ENCODE measurements around the gene SRF.
A peak's percentile ranks its signal among the peaks of the same experiment; 100 is the strongest.

The SRF gene

DNA sequence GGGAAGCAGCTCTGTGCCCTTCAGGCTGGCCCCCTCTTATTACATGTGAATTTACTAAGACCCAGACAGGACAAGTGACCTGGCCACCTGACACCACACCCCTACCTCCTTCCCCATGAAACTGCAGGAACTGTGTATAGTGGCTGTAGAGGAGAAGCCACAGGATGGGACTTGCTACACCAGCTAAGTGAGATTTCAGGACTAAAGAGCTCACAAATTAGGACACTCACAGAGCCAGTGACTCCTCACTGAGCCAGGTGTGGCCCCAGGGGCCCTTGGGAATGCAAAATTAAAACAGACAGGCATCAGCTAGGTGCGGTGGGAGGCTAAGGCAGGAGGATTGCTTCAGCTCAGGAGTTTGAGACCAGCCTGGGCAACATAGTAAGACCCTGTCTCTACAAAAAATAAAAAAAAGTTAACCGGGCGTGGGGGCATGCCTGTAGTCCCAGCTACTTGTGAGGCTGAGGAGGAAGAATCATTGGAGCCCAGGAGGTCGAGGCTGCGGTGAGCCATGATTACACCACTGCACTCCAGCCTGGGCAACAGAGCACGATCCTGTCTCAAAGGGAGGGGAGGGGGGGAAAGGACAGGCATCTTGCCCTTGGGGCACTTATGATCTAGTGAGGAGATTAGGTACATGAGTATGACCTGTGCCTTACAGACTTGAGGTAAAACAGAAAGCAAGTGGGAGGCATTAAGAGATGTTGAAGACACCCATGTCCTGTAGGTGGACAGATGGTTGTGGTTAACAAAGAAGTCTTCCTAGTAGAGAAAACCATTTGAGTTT lies 23.2 kb upstream of the SRF start:
- DNase-seq: no peak

DNA sequence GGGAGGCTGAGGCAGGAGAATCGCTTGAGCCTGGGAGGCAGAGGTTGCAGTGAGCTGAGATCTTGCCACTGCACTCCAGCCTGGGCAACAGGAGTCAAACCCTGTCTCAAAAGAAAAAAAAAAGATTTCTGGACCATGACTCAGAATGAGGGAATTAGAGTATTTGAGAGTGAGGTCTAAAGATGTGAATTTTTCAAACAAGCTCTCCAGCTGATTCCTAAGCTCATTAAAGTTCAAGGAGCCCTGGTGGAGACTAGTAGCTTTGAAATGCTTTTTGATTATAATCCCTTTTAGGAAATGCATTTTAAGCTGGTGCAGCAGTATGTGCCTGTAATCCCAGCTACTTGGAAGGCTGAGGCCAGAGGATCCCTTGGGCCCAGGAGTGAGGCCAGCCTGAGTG lies 21.8 kb upstream of the SRF start:
- no peak for DNase-seq

DNA sequence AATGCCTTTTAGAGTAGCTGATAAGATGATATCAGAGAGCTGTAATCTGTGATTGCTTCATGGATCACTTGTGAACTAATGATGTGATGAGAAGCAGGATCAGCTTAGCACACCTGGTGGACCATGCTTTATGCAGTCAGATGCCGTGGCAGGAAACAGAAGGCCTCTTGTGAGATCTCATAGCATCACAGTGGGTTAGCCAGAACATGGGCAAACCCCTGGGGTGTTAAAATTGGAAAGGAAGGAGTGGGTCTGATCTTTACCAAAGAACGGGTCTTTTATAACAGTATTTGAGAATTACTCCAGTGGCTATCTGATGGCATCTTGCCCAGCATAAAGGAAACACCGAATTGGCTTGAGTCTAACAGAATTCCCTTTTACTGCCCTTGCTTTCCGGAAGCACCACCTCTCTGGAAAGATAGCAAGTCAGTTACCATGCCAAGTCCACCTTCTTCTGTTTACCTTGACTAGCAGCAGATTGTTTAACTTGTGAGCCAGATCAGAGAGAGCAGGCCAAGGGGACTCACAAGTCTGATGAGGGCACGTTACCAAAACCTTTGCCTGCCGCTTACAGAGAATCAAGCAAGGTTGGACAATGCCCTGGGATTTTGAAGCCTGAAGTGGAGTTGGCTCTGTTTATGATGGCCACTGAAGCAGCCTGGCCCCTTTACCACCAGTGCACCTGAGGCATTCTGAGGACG lies 20.9 kb upstream of the SRF start:
- DNase-seq: no peak

- no peak for DNase-seq
Measured at GRCh38 chr6:43159599-43159998, 11.5 kb upstream of the SRF start.

DNA sequence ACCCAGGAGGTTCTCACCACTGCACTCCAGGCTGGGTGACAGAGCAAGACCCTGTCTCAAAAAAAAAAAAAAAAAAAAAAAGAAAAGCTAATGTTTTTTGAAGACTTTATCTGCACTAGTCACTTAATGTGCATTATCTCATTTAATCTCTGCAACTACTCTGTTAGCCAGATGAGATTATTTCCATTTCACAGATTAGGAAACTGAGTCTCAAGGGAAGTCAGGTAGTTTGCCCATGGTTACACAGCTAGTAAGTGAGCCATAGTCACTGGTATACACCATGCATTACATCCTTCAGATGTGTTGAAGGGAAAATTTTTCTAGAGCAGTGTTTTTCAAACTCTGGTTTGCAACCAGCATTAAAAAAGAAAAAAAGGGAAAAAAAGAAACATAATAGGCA lies 7.2 kb upstream of the SRF start:
- DNase-seq: no peak

DNA sequence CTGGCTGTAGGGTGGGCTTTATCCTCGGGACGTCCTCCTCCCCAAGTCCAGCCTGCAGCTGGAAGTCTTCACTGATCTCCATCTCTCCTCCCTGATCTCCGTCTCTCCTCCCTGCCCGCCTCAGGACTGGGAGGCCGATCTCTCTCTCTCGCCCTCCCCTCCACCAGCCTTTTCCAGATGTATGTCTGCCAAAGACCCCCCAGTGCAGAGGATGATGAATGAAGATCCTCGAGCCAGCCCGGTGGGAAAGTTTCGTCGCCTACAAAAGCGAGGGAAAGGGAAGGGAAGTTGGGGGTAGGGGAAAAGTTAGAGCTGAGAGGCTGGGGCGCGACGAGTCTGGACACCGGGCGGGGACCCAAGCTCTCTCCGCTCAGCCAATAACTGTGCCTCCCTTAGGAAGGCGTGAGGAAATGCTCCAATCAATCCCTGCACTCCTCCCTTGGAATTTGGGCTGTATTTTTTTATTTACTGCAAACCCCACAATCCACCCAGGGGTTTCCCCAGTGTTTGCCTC lies 595 bp upstream of the SRF start:
- no peak for DNase-seq

GRCh38 chr6:43171707-43172103 lies 636 bp downstream of the SRF start:
- no peak for DNase-seq

DNA sequence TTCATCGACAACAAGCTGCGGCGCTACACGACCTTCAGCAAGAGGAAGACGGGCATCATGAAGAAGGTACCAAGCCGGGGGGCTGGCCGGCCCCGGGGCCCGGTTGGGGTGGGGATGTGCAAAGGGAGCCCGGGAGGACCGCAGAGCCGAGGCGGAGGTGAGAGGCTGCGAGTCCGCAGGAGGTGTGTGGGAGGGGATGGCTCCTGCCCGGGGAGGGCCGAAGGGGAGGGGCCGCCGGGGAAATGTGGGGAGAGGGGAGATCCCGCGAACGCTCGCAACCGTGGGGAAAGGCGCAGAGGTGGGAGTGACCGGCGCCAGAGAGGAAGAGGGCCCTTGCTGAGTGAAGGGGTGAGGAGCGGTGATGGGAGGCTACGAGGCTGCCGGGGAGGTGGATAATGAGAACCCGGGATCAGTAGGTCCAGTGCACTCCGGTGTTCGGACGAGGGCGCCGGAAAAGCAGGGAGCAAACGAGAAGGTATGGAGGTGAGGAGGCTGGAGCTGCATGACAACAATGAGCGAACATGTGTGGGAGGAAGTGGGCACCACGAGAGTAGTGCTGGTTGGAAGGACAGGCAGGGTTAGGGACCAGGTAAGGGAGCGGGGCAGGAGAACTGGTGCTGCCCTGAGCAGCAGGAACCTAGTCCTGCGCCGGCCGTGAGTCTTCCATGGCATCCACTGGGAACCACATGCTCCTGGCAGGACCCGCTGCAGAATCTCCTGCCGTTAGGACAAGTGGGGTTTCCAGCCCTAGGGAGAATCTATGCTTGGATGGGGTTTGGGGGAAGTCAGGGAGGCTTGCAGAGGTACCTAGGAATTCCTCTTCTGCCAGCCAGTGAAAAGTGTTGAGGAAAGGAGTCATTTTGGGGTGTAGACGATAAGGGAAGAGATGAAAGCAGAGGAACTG lies 1.3 kb downstream of the SRF start:
- DNase-seq: no peak

DNA sequence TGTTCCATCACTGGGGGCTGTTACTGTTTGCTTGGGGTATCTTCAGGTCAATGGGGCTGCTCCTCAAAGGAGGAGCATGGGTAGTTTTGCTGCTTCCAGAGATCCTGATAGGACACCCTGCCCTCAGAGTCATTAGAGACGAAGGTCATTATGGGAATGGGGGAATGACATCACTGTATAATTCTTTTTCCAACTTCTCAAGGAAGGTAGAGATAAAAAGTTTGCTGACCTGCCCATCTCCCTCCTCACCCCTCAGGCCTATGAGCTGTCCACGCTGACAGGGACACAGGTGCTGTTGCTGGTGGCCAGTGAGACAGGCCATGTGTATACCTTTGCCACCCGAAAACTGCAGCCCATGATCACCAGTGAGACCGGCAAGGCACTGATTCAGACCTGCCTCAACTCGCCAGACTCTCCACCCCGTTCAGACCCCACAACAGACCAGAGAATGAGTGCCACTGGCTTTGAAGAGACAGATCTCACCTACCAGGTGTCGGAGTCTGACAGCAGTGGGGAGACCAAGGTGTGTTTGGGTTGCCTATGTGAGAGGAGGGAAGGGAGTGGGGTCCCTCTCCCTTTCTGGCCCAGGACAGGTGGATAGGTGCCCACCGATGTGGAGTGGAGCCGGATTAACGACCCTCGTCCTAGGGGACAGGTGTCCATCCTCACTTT lies 2.7 kb downstream of the SRF start:
- no peak for DNase-seq

GRCh38 chr6:43174263-43175112 lies 3.4 kb downstream of the SRF start:
- peak; percentile 96 for DNase-seq

DNA sequence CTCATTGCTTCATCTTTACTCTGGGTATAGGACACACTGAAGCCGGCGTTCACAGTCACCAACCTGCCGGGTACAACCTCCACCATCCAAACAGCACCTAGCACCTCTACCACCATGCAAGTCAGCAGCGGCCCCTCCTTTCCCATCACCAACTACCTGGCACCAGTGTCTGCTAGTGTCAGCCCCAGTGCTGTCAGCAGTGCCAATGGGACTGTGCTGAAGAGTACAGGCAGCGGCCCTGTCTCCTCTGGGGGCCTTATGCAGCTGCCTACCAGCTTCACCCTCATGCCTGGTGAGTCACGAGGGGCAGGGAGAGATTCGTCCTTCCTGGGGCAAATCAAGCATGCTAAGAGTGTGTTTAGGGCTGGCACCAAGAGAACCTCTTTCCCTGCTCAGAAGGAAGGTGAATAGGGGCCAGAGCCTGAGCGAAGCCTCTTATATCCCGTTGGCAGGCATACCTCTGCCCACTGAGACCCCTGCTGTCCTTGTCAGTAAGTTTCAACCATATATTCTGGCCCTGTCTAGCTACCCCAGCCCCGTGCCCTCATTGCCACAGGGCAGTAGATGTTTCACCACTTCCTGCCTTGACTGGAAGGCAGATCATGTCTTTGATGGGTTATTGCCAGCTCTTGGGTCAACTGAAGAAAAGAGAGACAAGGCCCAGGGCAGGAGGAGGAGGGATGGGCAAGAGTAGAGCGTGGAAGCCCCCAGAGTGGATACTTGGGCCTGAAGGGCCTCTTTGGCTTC lies 4.8 kb downstream of the SRF start:
- no peak for DNase-seq

DNA sequence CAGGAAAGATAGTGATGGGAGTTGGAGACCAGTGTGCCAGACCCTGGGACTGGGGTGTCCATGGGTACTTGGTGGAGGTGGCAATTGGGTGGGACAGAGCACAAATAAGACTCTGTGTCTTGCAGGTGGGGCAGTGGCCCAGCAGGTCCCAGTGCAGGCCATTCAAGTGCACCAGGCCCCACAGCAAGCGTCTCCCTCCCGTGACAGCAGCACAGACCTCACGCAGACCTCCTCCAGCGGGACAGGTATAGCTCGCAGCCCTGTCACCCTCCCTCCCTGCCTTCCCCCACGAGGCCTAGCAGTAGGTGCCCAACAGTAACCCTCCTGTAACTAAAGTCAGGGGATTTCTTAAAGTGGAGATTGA lies 5.3 kb downstream of the SRF start:
- no peak for DNase-seq

DNA sequence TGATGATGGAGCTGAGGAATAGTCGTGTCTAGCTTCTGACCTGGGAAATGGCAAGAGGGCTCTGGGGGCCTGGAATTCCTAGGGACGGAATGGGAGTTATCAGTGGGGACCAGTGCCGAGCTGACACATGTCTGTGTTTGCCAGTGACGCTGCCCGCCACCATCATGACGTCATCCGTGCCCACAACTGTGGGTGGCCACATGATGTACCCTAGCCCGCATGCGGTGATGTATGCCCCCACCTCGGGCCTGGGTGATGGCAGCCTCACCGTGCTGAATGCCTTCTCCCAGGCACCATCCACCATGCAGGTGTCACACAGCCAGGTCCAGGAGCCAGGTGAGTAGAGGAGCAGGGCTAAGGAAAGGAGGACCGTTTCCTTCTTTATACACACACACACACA lies 7.1 kb downstream of the SRF start:
- DNase-seq: no peak

DNA sequence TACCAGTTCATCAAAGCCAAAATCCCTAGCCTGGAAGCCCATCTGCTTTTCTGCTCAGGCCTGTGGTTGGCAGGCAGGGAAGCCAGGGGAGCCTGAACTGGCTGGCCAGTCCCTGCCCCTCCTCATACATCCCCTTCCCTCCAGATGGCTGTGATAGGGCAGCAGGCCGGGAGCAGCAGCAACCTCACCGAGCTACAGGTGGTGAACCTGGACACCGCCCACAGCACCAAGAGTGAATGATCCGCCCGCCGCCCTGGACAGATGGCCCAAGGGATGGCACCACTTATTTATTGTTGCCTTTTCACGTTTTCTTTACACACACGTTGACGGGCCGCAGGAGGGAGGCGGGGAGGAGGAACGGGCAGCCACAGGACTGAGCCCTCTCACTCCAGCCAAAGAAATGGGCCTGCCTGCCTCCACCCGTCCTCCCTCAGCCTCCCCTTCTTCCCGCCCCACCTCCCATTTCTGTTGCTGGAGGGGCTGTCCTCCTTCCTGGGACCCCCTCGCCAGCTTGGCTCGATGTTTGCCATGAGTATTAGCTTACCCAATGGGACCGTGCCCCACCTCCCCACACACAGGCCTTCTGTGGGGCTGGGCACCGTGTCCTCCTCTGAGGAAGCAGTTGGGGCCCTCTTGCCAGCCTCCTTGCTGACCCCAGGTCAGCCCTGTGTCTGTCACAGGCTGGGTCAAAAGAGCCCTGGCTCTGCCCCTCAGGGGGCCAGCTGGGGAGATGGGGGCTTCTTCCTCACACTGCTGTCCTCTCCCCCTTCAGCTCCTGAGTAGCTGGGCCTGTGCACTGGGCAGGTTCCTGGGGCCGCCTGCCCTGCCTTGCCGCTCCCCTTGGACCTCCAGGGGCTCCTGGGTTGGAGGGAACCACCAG lies 8.1 kb downstream of the SRF start:
- DNase-seq: no peak

DNA sequence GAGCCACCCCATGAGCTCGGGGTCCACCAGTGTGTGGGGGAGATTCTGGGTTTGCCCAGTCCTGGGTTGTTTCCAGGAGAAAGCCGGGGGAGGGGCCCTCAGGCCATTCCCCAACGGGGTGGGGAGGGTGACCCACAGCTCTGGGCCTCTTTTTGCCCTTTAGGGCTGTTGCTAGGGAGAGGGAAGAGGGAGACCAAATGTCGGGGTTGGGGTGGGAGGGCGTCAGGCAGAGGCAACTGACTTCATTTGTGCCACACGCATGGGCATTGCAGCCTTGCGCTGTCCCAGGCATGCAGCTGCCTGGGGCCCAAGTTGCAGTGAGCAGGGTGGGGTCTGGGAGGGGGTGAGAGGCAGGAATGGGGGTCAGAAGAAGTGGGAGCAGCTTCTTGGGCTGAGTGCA lies 9.0 kb downstream of the SRF start:
- DNase-seq: no peak

DNA sequence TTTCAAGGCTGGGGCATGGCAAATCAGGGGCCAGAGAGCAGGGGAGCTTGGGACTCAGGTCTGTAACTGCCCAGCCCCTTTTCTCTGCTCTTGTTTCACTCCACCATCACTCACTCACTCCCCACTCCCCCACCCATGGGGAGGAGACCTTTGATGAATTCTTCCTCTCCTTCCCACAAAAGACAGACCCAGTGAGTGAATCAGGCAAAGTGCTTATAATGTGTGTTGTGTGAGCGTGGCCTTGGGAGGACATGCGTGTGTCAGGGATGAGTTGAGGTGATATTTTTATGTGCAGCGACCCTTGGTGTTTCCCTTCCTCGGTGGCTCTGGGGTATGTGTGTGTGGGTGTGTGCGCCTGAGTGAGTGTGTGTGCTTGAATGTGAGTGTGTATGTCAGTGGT lies 9.9 kb downstream of the SRF start:
- no peak for DNase-seq

DNA sequence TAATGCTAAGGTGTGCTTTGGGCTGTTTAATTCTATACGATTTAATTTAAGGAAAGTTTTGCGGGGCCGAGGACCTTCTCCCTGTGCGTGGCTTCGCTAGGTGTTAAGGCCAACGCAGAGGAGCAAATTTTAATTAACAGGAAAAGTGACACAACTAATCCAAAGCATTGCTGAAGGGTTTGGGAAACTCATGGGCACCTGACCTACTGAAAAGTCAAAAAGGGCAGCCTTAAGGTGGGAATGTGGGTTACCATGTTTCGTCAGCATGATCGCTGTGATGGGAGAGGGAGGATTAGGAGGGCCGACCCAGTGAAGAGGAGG lies 10.5 kb downstream of the SRF start:
- DNase-seq: no peak

GRCh38 chr6:43181942-43182860 lies 11.1 kb downstream of the SRF start, which contains the start of gene CUL9:
TSS of gene CUL9 (plus strand) at chr6:43182196. CDS start at chr6:43184311, 2,115 bp downstream.
- peak; percentile 65 for DNase-seq

DNA sequence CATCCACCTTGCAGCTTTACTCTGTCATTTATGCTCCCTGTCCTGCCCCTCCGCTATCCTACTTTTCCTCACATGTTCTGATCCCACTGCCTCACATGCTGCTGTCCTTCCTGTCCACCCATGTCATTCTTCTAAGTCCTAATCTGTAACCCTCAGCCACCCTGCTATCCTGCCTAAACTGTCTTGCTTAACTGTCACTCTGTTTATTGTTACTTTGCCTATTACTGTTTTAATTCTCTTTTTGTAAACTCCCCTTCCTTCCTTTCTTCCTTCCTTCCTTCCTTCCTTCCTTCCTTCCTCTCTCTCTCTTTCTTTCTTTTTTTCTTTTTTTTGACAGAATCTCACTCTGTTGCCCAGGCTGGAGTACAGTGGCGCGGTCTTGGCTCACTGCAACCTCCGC lies 12.4 kb downstream of the SRF start:
- DNase-seq: no peak
